ENCODE measurements around the gene LRRC7.

The LRRC7 gene

GRCh38 chr1:69743146-69743545 lies 175.4 kb downstream of the LRRC7 start:
- no peak for DNase-seq
- in situ Hi-C loops (cut with MboI; ENCODE audit: low pct_unique_long_range_greater_than_20kb, low sequenced_read_pairs) = no loop called here

GRCh38 chr1:69744381-69744780 lies 176.7 kb downstream of the LRRC7 start:
- DNase-seq = no peak
- in situ Hi-C loops (cut with MboI; ENCODE audit: low pct_unique_long_range_greater_than_20kb, low sequenced_read_pairs) = no loop called here

DNA sequence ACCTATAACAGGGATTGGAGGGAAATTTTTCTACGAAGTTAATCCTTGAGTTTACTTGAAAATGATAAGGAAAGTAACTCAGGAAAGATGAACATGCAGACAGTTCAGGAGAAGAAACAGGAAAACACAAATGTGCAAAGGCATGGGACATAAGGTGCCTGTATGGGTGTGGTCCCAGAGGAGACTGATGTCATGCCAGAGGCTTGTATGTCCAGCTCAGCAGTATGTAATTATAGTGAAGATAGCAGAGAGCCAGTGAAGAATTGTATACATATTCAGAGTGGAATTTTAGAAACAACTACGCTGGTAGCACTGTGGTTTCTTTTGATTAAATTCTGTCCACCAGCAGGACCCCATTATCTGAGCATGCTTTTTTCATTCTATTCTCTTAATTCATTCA lies 179.5 kb downstream of the LRRC7 start:
- in situ Hi-C loops (cut with MboI; ENCODE audit: low pct_unique_long_range_greater_than_20kb, low sequenced_read_pairs) = no loop called here
- no peak for DNase-seq

GRCh38 chr1:69750638-69751037 lies 182.9 kb downstream of the LRRC7 start:
- no peak for DNase-seq
- in situ Hi-C loops (cut with MboI; ENCODE audit: low pct_unique_long_range_greater_than_20kb, low sequenced_read_pairs) = no loop called here

- in situ Hi-C loops (cut with MboI; ENCODE audit: low pct_unique_long_range_greater_than_20kb, low sequenced_read_pairs) = no loop called here
These were observed 185.1 kb downstream of the LRRC7 start for GRCh38 chr1:69752831-69753230.

GRCh38 chr1:69754521-69754920 lies 186.8 kb downstream of the LRRC7 start:
- in situ Hi-C loops (cut with MboI; ENCODE audit: low pct_unique_long_range_greater_than_20kb, low sequenced_read_pairs) = no loop called here

More at GRCh38 chr1:69752831-69753230, 185.1 kb downstream of the LRRC7 start:
- no peak for DNase-seq

GRCh38 chr1:69755647-69756046 lies 187.9 kb downstream of the LRRC7 start:
- no peak for DNase-seq
- in situ Hi-C loops (cut with MboI; ENCODE audit: low pct_unique_long_range_greater_than_20kb, low sequenced_read_pairs) = no loop called here

More at GRCh38 chr1:69754521-69754920, 186.8 kb downstream of the LRRC7 start:
- no peak for DNase-seq

GRCh38 chr1:69765951-69766350 lies 198.2 kb downstream of the LRRC7 start:
- DNase-seq = no peak
- in situ Hi-C loops (cut with MboI; ENCODE audit: low pct_unique_long_range_greater_than_20kb, low sequenced_read_pairs) = no loop called here

GRCh38 chr1:69766431-69767180 lies 198.9 kb downstream of the LRRC7 start:
- in situ Hi-C loops (cut with MboI; ENCODE audit: low pct_unique_long_range_greater_than_20kb, low sequenced_read_pairs) = no loop called here
- DNase-seq = no peak

- no peak for DNase-seq
- in situ Hi-C loops (cut with MboI; ENCODE audit: low pct_unique_long_range_greater_than_20kb, low sequenced_read_pairs) = no loop called here
These were observed 208.8 kb downstream of the LRRC7 start for GRCh38 chr1:69776555-69776954.

- in situ Hi-C loops (cut with MboI; ENCODE audit: low pct_unique_long_range_greater_than_20kb, low sequenced_read_pairs) = no loop called here
- DNase-seq = no peak
These were observed 209.7 kb downstream of the LRRC7 start for GRCh38 chr1:69777423-69777822.

DNA sequence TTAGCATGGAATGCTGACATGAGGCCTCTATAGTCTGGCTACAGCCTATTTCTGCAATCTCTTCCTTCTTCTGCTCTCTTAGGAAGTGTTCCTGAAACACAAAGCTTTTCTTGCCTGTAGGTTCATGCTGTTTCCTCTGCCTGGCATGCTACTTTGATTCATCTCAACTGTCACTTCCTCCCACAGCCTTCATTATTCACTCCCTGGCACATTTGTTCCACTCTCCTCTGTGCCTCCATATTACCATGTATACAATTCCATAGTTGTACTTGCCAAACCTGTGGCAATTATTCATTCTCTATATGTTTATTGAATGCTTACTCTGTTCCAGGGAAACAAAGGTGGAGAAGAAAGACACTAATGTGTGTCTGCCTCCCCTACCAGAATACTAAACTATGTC lies 210.2 kb downstream of the LRRC7 start:
- DNase-seq = no peak
- in situ Hi-C loops (cut with MboI; ENCODE audit: low pct_unique_long_range_greater_than_20kb, low sequenced_read_pairs) = no loop called here

- in situ Hi-C loops (cut with MboI; ENCODE audit: low pct_unique_long_range_greater_than_20kb, low sequenced_read_pairs) = no loop called here
- DNase-seq = no peak
These were observed 219.4 kb downstream of the LRRC7 start for GRCh38 chr1:69787151-69787550.

- in situ Hi-C loops (cut with MboI; ENCODE audit: low pct_unique_long_range_greater_than_20kb, low sequenced_read_pairs) = no loop called here
These were observed 223.6 kb downstream of the LRRC7 start for GRCh38 chr1:69791311-69791710.

GRCh38 chr1:69794831-69795230 lies 227.1 kb downstream of the LRRC7 start:
- no peak for DNase-seq
- in situ Hi-C loops (cut with MboI; ENCODE audit: low pct_unique_long_range_greater_than_20kb, low sequenced_read_pairs) = no loop called here

More at GRCh38 chr1:69791311-69791710, 223.6 kb downstream of the LRRC7 start:
- DNase-seq = no peak

DNA sequence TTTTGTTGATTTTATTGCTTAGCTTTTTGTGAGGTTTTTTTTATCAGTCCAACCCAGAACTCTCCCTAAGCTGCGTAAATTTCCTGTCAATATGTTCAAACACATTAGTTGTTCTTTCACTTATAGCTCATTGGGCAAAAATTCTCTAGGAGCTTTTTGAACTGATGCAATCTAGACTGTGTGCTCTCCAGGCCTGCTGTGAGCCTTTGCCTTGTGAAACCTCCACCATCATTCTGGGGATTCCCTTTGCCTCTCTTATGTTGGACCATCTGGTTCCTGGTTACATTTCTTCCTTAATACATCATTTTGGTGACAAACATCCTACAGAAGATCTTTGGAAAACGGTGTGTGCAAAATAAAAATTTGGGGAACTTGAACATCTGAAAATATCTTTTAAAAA lies 247.2 kb downstream of the LRRC7 start:
- no peak for DNase-seq
- in situ Hi-C loops (cut with MboI; ENCODE audit: low pct_unique_long_range_greater_than_20kb, low sequenced_read_pairs) = no loop called here

DNA sequence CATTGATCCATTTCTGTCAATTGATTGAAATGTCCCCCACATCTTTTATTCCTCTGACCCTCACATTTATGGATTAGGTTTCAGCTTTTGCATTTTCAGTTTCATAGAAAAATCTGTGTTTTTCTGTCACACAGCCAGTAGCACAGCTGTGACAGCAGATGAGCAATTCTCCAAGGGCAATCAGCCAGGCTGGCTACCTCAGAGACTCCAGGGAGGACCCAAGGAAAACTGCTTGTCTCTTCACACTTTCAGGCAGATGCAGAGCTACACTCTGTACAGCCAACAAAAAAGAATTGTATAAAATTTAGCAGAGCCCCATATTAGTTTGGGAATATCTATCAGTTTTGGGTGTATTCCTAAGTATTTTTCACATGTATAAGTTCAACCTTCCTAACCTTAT lies 257.2 kb downstream of the LRRC7 start:
- in situ Hi-C loops (cut with MboI; ENCODE audit: low pct_unique_long_range_greater_than_20kb, low sequenced_read_pairs) = no loop called here
- no peak for DNase-seq

DNA sequence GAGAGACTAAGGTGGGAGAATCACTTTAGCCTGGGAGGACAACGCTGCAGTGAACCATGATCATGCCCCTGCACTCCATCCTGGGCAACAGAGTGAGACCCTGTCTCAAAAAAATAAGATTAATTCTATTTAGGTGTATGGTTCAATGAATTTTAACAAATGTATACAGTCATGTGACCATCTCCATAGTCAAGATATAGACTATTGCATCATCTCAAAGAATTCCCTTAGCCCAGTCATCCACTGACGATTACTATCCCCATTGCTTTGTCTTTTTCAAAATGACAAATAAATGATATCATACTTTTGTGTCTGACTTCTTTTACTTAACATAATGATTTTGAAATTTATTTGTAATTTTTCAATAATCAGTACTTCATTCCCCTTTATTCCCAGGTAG lies 260.0 kb downstream of the LRRC7 start:
- DNase-seq = no peak
- in situ Hi-C loops (cut with MboI; ENCODE audit: low pct_unique_long_range_greater_than_20kb, low sequenced_read_pairs) = no loop called here

DNA sequence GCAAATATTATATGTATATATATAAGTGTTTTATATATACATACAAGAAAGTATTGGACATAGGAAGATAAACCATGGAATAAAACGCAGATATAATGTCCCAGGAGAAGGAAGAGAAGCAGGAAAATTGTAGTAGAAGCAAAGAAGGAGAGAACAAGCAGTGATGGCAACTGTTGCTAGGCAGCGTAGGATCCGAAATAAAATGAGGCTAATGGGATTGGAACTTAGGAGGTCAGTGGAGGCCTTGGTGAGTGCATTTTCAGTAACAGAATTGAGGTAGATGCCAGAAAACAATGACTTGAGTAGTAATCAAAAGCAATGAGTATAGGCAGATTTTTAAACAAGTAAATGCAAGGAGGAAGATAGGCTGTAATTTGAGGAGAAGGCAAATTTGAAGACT lies 265.8 kb downstream of the LRRC7 start:
- no peak for DNase-seq
- in situ Hi-C loops (cut with MboI; ENCODE audit: low pct_unique_long_range_greater_than_20kb, low sequenced_read_pairs) = no loop called here

DNA sequence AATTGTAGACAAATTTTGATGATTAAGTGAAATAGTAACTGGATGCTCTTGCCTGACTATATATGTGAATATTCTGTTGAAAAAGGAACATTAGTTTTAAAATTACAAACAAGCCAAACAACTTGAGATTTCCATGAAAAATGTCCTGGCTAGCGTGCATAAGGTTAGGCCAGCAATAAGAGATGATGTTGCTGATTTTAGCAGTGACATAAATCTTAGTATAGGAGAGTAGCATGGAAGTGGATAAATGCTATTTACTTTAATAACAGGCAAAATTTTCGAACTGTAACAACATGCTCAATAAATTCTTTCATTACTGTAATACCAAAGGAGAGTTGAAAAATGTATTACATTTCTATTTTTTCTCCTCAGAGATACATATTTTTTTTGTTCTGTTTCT lies 266.6 kb downstream of the LRRC7 start:
- in situ Hi-C loops (cut with MboI; ENCODE audit: low pct_unique_long_range_greater_than_20kb, low sequenced_read_pairs) = no loop called here
- DNase-seq = no peak

DNA sequence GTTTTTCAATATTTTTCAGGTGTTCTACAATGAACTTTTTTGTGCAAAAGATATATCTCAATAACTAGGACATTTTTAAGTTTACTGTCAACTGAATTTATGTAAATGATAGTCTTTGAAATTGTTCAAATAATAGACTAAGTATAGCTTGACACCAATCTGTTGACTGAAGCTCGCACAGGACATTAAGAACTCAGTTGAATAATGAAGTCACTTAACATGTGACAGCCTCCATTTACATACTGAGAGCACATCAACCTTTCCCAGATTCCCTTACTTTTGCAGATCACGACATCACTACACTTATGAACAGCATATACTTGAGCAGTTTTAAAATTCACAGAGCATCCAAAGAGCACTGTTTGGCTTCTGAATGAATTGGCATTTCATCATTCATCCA lies 268.2 kb downstream of the LRRC7 start:
- in situ Hi-C loops (cut with MboI; ENCODE audit: low pct_unique_long_range_greater_than_20kb, low sequenced_read_pairs) = no loop called here

More for the DNA sequence above, 268.2 kb downstream of the LRRC7 start:
- DNase-seq = no peak
